RWPE1 (cell line): Measurements from ENCODE around the gene GUCA1C.

ENCODE experiments used
- CTCF ChIA-PET: fragments of 350-600 bp; sonication (Branson Sonifier 250); formaldehyde crosslinking; extraction: SDS; loops from one replicate; lab custom pipeline; 2021; lab: Yijun Ruan, JAX
- POLR2A ChIA-PET: fragments of 400-600 bp; formaldehyde crosslinking; extraction: SDS; loops from one replicate; lab custom pipeline; 2020; ENCODE audit warnings: antibody characterized with exemption; ENCODE audit not compliant: low non-redundant PET; lab: Yijun Ruan, JAX
- DNase-seq: peaks from one replicate; pipeline ENCODE4 v3.0.0; 2012; ENCODE audit warnings: low spot score
- H3K27ac ChIP-seq: fragments of 450-650 bp; 2 replicates; pipeline ENCODE4 v1.5.1; 2017
- TF ChIP-seq, protein P1 (sequence below): fragments of 450-650 bp; conservative IDR thresholded peaks from 2 replicates; pipeline ENCODE4 v1.5.1; 2017; ENCODE audit warnings: low read depth, mild to moderate bottlenecking

GUCA1C gene

DNA sequence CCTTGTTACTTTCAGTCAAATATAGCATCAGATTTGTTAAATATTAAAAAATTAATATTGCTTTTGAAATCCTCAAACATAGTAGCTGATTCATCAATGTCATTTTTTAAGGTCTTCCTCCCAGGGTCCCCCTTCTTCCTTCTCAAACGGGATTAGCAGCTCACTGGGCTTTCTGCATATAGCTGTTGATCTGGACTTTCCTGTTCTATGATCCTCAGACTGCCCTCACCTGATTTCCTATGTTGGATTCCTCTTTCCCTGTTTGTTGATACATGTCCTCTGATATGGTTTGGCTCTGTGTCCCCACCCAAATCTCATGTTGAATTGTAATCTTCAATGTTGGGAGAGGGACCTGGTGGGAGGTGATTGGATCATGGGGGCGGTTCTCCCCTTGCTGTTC is 5.8 kb downstream of the GUCA1C start:
- ChIA-PET CTCF (no interaction called here), POLR2A (no interaction called here)
- H3K27ac ChIP-seq = no peak overlapping the region
- TF ChIP-seq, protein P1, sequence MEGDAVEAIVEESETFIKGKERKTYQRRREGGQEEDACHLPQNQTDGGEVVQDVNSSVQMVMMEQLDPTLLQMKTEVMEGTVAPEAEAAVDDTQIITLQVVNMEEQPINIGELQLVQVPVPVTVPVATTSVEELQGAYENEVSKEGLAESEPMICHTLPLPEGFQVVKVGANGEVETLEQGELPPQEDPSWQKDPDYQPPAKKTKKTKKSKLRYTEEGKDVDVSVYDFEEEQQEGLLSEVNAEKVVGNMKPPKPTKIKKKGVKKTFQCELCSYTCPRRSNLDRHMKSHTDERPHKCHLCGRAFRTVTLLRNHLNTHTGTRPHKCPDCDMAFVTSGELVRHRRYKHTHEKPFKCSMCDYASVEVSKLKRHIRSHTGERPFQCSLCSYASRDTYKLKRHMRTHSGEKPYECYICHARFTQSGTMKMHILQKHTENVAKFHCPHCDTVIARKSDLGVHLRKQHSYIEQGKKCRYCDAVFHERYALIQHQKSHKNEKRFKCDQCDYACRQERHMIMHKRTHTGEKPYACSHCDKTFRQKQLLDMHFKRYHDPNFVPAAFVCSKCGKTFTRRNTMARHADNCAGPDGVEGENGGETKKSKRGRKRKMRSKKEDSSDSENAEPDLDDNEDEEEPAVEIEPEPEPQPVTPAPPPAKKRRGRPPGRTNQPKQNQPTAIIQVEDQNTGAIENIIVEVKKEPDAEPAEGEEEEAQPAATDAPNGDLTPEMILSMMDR = no peak
- DNase-seq = no peak

DNA sequence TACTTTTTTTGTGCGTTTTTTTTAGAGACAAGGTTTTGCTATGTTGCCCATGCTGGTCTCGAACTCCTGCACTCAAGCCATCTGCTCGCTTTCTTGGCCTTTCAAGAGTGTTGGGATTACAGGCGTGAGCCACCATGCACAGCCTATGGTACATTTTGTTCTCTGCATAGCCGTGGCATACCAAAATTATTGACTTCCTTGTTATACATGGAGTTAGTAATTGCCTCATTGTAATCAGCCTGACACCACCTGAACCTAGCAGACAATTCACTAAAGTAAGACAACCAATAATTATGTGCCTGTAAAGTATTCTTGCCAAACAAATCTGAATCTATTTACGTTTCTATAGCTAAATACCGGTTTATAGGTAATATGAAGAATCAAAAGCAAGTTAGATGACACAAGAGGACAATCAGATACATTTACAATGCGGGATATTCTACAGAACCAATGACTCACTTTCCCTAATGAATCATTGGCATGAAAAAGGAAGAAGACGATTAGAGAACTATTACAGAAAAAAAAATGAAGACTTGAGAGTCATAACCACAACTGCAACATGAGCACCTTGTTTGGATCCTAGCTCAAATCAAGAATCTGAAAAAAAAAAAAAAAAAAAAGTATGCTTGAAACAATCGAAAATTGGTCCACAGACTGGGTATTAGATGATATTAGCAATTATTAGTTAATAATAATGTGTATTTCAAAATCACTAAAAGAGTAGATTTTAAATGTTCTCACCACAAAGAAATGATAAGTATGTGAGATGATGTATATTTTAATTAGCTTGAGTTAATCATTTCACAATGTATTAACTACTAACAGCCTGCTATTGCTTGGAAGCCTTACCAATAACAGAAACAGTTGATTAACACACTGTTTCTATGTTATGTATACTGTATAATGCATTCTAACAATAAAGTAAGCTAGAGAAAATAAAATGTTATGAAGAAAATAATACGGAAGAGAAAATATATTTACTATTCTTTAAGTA is 7.1 kb downstream of the GUCA1C start:
- CTCF ChIA-PET = interaction anchor here (0.6 to 0.8 kb wide), 2 partner anchors 19 to 391 kb away, joined by 3 to 4 read pairs; no protein-coding TSS in a partner anchor
- POLR2A ChIA-PET = no interaction called here
- TF ChIP-seq, protein P1 = no peak
- peak overlapping the region; percentile 65 for H3K27ac ChIP-seq
- peak; percentile 66 for DNase-seq

DNA sequence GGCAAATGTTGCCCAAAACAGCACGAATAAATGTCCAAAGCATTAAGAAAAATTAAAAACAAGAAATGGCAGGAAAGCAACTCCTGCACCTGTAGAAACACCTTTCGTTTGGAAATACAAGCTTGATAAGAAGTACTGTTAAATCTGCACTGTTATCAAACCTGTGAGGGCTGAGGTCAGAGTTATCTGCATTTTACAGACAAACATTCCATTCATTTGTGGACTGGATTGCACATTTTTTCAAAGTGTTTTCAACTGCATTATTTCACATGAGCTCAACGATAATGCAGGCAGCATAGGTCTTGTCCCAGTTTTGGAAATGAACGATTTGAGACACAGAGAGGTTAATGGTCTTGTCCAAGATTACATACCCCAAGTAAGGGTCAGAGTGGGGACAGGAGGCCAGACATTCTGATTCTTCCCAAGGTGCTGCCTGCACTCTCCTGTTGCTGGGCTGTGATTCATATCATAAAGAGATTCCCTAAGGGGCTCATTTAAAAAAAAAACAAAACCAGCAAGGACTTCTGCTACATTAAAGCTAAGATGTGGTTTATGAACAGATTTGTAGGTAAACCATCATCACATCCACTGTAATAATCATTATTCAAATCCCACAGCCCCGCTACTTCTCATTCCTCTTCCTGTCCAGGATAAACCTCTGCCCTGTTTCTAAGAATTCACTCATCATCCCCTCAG is 13.0 kb downstream of the GUCA1C start:
- H3K27ac ChIP-seq = no peak overlapping the region
- TF ChIP-seq, protein P1 = no peak
- ChIA-PET CTCF (interaction anchor here (0.7 kb wide), 1 partner anchor 8 kb away, joined by 3 read pairs; no protein-coding TSS in a partner anchor), POLR2A (no interaction called here)
- DNase-seq = no peak

DNA sequence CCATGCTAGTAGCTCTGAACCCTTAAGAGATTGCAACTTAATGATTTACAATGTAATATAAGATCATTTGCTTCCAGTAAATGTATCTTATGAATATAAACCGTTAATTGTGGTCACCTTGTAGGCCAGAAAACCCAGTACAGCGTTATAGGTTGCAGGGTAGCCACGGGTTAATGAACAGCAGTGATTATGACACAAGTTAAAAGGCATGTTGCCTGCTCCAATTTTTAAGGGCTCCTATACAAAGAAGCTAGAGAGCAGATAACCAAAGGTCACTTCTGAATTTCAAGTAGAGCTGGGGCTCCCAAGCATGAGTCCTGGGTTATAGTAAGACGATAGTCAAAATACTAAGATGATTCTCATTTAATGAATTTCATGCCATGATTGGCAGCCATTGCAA is 13.5 kb downstream of the GUCA1C start:
- ChIA-PET CTCF (interaction anchor here (0.6 to 0.7 kb wide), 2 partner anchors 9 to 679 kb away, joined by 3 read pairs; no protein-coding TSS in a partner anchor), POLR2A (no interaction called here)
- TF ChIP-seq, protein P1 = no peak
- no peak overlapping the region for H3K27ac ChIP-seq
- DNase-seq = no peak

DNA sequence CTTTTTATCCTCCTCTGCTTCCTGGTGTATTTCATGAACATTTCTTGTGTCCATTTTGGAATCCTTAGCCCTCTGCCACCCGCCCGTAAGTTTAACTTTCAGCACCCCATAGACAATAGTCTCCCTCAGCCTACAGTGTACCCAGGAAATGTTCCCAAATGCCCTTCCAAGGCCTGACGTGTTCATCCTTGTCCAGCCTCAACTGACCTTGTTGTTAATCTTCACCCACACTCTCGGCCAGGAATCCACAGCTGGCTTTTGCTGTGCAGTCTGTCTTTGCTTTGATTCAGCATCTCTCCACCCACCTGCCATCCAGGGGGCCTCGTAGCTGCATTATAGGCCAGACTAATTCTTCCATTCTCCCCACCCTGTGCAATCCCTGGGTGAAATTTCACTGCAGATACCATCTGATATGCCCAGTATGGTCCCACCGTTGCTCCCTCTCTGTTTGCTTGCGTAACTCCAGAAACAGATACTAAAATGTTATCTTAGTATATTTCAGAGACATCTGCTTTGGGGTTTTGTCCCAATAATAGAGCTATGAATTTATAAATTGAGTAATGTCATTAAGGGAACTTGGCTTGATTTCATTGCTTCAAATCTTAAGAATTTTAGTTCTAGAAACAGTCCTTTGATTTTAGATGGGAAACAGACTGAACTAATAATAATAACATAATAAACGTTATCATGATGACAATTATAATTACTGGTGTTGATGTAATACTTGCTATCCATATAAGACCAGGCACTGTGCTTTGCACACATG is 16.6 kb downstream of the GUCA1C start:
- no peak overlapping the region for H3K27ac ChIP-seq
- DNase-seq = no peak
- ChIA-PET CTCF (interaction anchor here (0.7 kb wide), 1 partner anchor 16 kb away, joined by 3 read pairs; no protein-coding TSS in a partner anchor), POLR2A (no interaction called here)
- TF ChIP-seq, protein P1 = no peak
